HepG2 (cell line): ENCODE measurements around the gene GLRX2. TPM values are rescaled to one million over a fixed set of nuclear protein-coding genes. Genes with fewer than 3 reads are reported as not detected.

Experiments
- ESRRA ChIP-seq: sonication (generic); formaldehyde crosslinking; IDR thresholded peaks from 2 replicates; pipeline ENCODE4 v1.5.1; 2020; ENCODE audit warnings: mild to moderate bottlenecking, low read depth, missing genetic modification reagents
- GABPA ChIP-seq, 2 experiments: IDR thresholded peaks; 2 replicates each; pipeline ENCODE4 v1.6.1; 2011 to 2016; ENCODE audit warnings: low read depth in 2 of 2, low read length in 1 of 2, missing biosample characterization in 1 of 2, missing genetic modification characterization in 1 of 2
- HNRNPK ChIP-seq: fragments of 200-400 bp; formaldehyde crosslinking; IDR thresholded peaks from 2 replicates; pipeline ENCODE4 v1.6.1; 2018; ENCODE audit warnings: low read length, low read depth, moderate library complexity, mild to moderate bottlenecking; ENCODE audit not compliant: poor library complexity, severe bottlenecking
- ISL2 ChIP-seq: sonication (generic); formaldehyde crosslinking; IDR thresholded peaks from 2 replicates; pipeline ENCODE4 v1.5.0; 2020; ENCODE audit warnings: missing genetic modification reagents
- KLF11 ChIP-seq: IDR thresholded peaks from 2 replicates; pipeline ENCODE4 v1.6.1; 2016; ENCODE audit warnings: missing compliant biosample characterization
- LBX2 ChIP-seq: sonication (generic); formaldehyde crosslinking; IDR thresholded peaks from 2 replicates; pipeline ENCODE4 v1.5.0; 2020; ENCODE audit warnings: missing genetic modification reagents, mild to moderate bottlenecking, borderline replicate concordance
- MTA1 ChIP-seq: sonication (generic); formaldehyde crosslinking; IDR thresholded peaks from 2 replicates; pipeline ENCODE4 v1.4.0; 2020; ENCODE audit warnings: missing genetic modification reagents, mild to moderate bottlenecking, borderline replicate concordance
- NR2F2 ChIP-seq: IDR thresholded peaks from 2 replicates; pipeline ENCODE4 v1.6.1; 2012; ENCODE audit warnings: low read depth, inconsistent platforms, borderline replicate concordance
- PATZ1 ChIP-seq: sonication (generic); formaldehyde crosslinking; IDR thresholded peaks from 2 replicates; pipeline ENCODE4 v1.4.0; 2020; ENCODE audit warnings: missing genetic modification reagents
- PRMT3 ChIP-seq: sonication (generic); formaldehyde crosslinking; IDR thresholded peaks from 2 replicates; pipeline ENCODE4 v1.8.1; 2022; ENCODE audit warnings: low read depth, mild to moderate bottlenecking, moderate library complexity, missing genetic modification reagents, borderline replicate concordance
- SIX4 ChIP-seq: sonication (generic); formaldehyde crosslinking; IDR thresholded peaks from 2 replicates; pipeline ENCODE4 v1.4.0; 2020; ENCODE audit warnings: missing genetic modification reagents
- SP4 ChIP-seq: sonication (generic); formaldehyde crosslinking; IDR thresholded peaks from 2 replicates; pipeline ENCODE4 v1.8.1; 2023; ENCODE audit warnings: mild to moderate bottlenecking, missing genetic modification reagents
- SRY ChIP-seq: sonication (generic); formaldehyde crosslinking; IDR thresholded peaks from 2 replicates; pipeline ENCODE4 v1.8.0; 2022; ENCODE audit warnings: mild to moderate bottlenecking, missing genetic modification reagents
- U2AF1 ChIP-seq: fragments of 200-400 bp; formaldehyde crosslinking; optimal IDR thresholded peaks from 2 replicates; pipeline ENCODE3; 2017; ENCODE audit warnings: mild to moderate bottlenecking, low read depth, low read length
- YEATS2 ChIP-seq: sonication (generic); formaldehyde crosslinking; IDR thresholded peaks from 2 replicates; pipeline ENCODE4 v1.4.0; 2020; ENCODE audit warnings: missing genetic modification reagents, borderline replicate concordance
- ZBTB43 ChIP-seq: sonication (generic); formaldehyde crosslinking; conservative IDR thresholded peaks from 2 replicates; pipeline ENCODE4 v1.4.0; 2020; ENCODE audit warnings: missing genetic modification reagents
- ZFP82 ChIP-seq: sonication (generic); formaldehyde crosslinking; IDR thresholded peaks from 2 replicates; pipeline ENCODE4 v1.5.1; 2020; ENCODE audit warnings: mild to moderate bottlenecking, missing genetic modification reagents, borderline replicate concordance
- ZNF251 ChIP-seq: sonication (generic); formaldehyde crosslinking; IDR thresholded peaks from 2 replicates; pipeline ENCODE4 v1.9.0; 2021; ENCODE audit warnings: mild to moderate bottlenecking, missing genetic modification reagents
- ZNF777 ChIP-seq: sonication (generic); formaldehyde crosslinking; IDR thresholded peaks from 2 replicates; pipeline ENCODE4 v1.4.0; 2020; ENCODE audit warnings: missing genetic modification reagents
- ZNF816 ChIP-seq: sonication (generic); formaldehyde crosslinking; IDR thresholded peaks from 2 replicates; pipeline ENCODE4 v1.8.0; 2022; ENCODE audit warnings: missing genetic modification reagents, mild to moderate bottlenecking, borderline replicate concordance
- polyA plus RNA-seq, 8 experiments: library from polyadenylated mRNA; depleted of rRNA in 3 of 8; stranded (reverse) in 7 of 8; unstranded in 1 of 8; fragments of >200 nt; fragmentation: Illumina TruSeq in 4 of 8; extraction: Trizol in 4 of 8; gene quantifications; 2 replicates each; pipeline versions ENCODE4 v1.2.1 to v1.2.3, GENCODE V29; 2011 to 2016; ENCODE audit warnings: low read depth in 4 of 8, missing spikeins in 1 of 8, mixed read lengths in 1 of 8; ENCODE audit not compliant: insufficient read depth in 1 of 8
- total RNA-seq, 5 experiments: library from RNA; depleted of rRNA; stranded (reverse); fragments of >200 nt; fragmentation: Illumina TruSeq; extraction: Trizol; gene quantifications; 2 replicates each; pipeline ENCODE4 v1.2.3, GENCODE V29; 2016; ENCODE audit warnings: low read depth in 1 of 5
- TF ChIP-seq, protein P1 (sequence below): sonication (generic); formaldehyde crosslinking; IDR thresholded peaks from 2 replicates; pipeline ENCODE4 v1.4.0; 2020; ENCODE audit warnings: missing genetic modification reagents
- TF ChIP-seq, protein P2 (sequence below): sonication (generic); formaldehyde crosslinking; IDR thresholded peaks from 2 replicates; pipeline ENCODE4 v1.8.0; 2022; ENCODE audit warnings: missing genetic modification reagents, mild to moderate bottlenecking, moderate library complexity, borderline replicate concordance

The GLRX2 gene
- total and polyA plus RNA-seq, 2 of the 13 experiments (the other 11 are each of a cell fraction or from before 2014, with no cell fraction given) = 11.9 to 39.0 TPM

DNA sequence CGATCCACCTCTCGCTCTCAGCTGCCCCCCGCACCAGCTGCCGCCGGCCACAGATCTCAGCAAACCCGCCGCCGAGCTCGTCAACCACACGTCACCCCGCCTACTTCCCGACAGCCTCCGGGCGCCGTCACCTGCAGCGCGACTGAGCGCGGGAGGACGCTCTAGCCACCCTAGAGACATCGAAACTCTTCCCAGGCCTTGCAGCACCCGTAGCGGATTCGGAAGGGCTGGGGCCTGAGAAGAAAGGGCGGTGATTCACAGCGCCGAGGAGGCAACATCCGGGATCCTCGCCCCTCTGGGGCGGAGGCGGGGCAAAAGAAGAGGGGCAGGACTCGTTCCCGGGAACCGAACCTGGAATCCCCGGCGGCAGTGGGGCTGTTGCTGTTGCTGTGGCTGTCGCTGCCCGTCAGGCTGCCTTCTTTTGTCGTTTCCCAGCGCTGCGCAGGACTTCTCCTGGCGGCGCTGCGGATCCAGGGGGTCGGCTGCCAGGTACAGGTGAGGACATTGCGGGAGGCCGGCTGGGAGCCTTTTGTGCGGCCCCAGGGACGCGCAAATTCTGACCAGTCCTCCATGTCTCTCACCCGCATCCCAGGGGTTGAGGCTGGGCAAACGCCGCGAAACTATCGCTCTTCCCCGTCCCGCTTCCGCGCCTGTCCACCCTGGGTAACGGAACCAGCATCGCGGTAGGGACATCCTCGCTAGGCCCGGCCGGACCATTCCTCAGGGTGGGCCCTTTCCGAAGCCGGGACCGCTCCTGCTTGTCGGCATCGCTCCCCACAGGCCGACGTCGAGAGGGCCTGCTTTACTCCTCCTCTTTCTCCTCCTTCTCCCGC is 45.7 kb downstream of the GLRX2 start, which contains the start of the genes RO60 and UCHL5 (continued):
- TF ChIP-seq ZBTB43 (CRISPR knock-in tag) (peak; percentile 84), NR2F2 (no peak), ZNF777 (CRISPR knock-in tag) (no peak), PRMT3 (CRISPR knock-in tag) (no peak; the same call in 1 of the 2 replicates), LBX2 (0 out of 2 replicates have a peak, but pooled peaks have one; percentile 53), SRY (CRISPR knock-in tag) (0 out of 2 replicates have a peak, but pooled peaks have one; percentile 64), HNRNPK (peak; percentile 45), KLF11 (CRISPR knock-in tag) (peak; percentile 86; the same call in 1 of the 2 replicates), ZNF816 (CRISPR knock-in tag) (peak; percentile 55; the same call in 1 of the 2 replicates), GABPA (IDR thresholded peaks at IDR 0.05; ENCODE audit: low read depth, low read length) (peak; percentile 69), GABPA (CRISPR knock-in tag; IDR thresholded peaks at IDR 0.05; ENCODE audit: low read depth) (peak; percentile 92), ZNF251 (CRISPR knock-in tag) (0 out of 2 replicates have a peak, but pooled peaks have one; percentile 15), MTA1 (peak; percentile 47), ISL2 (CRISPR knock-in tag) (peak; percentile 88), PATZ1 (CRISPR knock-in tag) (peak; percentile 66), U2AF1 (peak; percentile 93), YEATS2 (CRISPR knock-in tag) (peak; percentile 99), SP4 (peak; percentile 93), SIX4 (CRISPR knock-in tag) (no peak; the same call in 1 of the 2 replicates), ZFP82 (CRISPR knock-in tag) (no peak; the same call in 1 of the 2 replicates), ESRRA (CRISPR knock-in tag) (no peak)
- TF ChIP-seq, protein P1, sequence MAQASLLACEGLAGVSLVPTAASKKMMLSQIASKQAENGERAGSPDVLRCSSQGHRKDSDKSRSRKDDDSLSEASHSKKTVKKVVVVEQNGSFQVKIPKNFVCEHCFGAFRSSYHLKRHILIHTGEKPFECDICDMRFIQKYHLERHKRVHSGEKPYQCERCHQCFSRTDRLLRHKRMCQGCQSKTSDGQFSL (CRISPR knock-in tag) = peak; percentile 43; the same call in 1 of the 2 replicates
- TF ChIP-seq, protein P2, sequence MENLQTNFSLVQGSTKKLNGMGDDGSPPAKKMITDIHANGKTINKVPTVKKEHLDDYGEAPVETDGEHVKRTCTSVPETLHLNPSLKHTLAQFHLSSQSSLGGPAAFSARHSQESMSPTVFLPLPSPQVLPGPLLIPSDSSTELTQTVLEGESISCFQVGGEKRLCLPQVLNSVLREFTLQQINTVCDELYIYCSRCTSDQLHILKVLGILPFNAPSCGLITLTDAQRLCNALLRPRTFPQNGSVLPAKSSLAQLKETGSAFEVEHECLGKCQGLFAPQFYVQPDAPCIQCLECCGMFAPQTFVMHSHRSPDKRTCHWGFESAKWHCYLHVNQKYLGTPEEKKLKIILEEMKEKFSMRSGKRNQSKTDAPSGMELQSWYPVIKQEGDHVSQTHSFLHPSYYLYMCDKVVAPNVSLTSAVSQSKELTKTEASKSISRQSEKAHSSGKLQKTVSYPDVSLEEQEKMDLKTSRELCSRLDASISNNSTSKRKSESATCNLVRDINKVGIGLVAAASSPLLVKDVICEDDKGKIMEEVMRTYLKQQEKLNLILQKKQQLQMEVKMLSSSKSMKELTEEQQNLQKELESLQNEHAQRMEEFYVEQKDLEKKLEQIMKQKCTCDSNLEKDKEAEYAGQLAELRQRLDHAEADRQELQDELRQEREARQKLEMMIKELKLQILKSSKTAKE = peak; percentile 81
